H54 (cell line): ENCODE data around the gene TUBB6.

ENCODE experiments used
- DNase-seq: peaks from one replicate; pipeline ENCODE4 v3.0.0; 2011; ENCODE audit warnings: low spot score, mixed read lengths; ENCODE audit not compliant: insufficient read length
- FAIRE-seq: peaks from 3 replicates; lab custom pipeline; 2011; peaks lifted over from hg19 to GRCh38; lab: Jason Lieb, UNC
- POLR2A ChIP-seq: IDR thresholded peaks from 2 replicates; pipeline ENCODE4 v1.6.1; 2011; ENCODE audit warnings: low read depth, mild to moderate bottlenecking, low read length

TUBB6 gene

GRCh38 chr18:12359515-12359927, 51.5 kb downstream of the TUBB6 start:
- no peak for DNase-seq
- no peak for FAIRE-seq
- no peak for TF ChIP-seq POLR2A

- no peak for TF ChIP-seq POLR2A
- DNase-seq = no peak
- FAIRE-seq = peak; percentile 23
These were observed 53.8 kb downstream of the TUBB6 start for GRCh38 chr18:12361770-12362378.

- FAIRE-seq = no peak
- no peak for TF ChIP-seq POLR2A
- no peak for DNase-seq
These were observed 54.6 kb downstream of the TUBB6 start for GRCh38 chr18:12362473-12363174.

- FAIRE-seq (no peak), DNase-seq (no peak)
- no peak for TF ChIP-seq POLR2A
These were observed 58.3 kb downstream of the TUBB6 start for GRCh38 chr18:12366379-12366778.

DNA sequence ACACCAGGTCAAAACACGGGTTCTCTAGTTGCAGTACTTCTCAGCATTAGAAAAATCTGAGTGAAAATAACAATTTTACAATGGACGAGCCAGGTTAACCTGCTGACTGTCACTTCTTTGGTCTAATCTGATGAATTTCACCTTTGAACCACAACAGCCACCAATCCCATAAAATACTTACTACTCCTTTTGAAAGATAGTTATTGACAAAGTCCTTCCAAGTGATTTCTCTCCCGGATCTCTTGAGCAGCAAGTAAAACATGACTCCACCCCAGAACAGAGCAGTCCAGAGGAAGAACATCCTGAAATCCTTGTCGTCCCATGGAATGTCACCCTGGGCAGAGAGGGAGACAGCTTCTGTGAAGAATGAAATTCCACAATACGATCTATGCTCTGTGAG, 58.7 kb downstream of the TUBB6 start:
- FAIRE-seq (no peak), DNase-seq (no peak)
- TF ChIP-seq POLR2A = no peak

GRCh38 chr18:12369211-12369610, 61.2 kb downstream of the TUBB6 start:
- FAIRE-seq = no peak

DNA sequence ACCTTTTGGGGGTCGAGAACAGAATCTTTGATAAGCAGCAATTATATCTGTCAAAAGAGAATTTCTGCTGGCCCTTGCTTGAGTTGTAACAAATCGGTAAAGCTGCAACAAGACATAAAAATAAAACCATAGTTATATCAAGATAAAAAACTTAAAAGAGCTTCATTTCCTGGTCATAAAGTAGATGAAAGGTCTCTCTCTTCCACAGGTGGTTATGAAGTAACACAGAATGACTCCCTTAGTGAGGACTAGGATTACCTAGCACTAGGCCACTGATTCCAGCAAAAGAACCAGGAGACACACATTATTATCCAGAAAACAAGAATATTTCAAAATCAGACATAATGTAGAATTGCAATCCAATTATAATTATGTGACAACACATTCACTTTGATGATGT, 63.5 kb downstream of the TUBB6 start:
- no peak for TF ChIP-seq POLR2A
- FAIRE-seq (no peak), DNase-seq (no peak)

More at GRCh38 chr18:12369211-12369610, 61.2 kb downstream of the TUBB6 start:
- DNase-seq = no peak
- no peak for TF ChIP-seq POLR2A

GRCh38 chr18:12372406-12372805, 64.4 kb downstream of the TUBB6 start:
- FAIRE-seq = no peak
- TF ChIP-seq POLR2A = no peak
- no peak for DNase-seq

- DNase-seq = no peak
- no peak for FAIRE-seq
- no peak for TF ChIP-seq POLR2A
These were observed 65.2 kb downstream of the TUBB6 start for GRCh38 chr18:12373116-12373770.

- TF ChIP-seq POLR2A = no peak
- no peak for FAIRE-seq
- DNase-seq = no peak
These were observed 65.7 kb downstream of the TUBB6 start for GRCh38 chr18:12373771-12374116.

GRCh38 chr18:12374401-12374800, 66.4 kb downstream of the TUBB6 start:
- DNase-seq = no peak
- FAIRE-seq = no peak

More at GRCh38 chr18:12374401-12374800, 66.4 kb downstream of the TUBB6 start:
- TF ChIP-seq POLR2A = no peak
